NCI-H1930 (cell line): ENCODE data around the gene PTPRD.
"Not testable (repeated sequence)": the region's sequence is repeated elsewhere in the genome, so short reads cannot be mapped to it uniquely, and the experiment has no call there.

ENCODE experiments used
- DNase-seq, 2 experiments: peaks; one replicate each; lab custom pipeline; 2025; lab: John Stamatoyannopoulos, UW

The PTPRD gene

DNA sequence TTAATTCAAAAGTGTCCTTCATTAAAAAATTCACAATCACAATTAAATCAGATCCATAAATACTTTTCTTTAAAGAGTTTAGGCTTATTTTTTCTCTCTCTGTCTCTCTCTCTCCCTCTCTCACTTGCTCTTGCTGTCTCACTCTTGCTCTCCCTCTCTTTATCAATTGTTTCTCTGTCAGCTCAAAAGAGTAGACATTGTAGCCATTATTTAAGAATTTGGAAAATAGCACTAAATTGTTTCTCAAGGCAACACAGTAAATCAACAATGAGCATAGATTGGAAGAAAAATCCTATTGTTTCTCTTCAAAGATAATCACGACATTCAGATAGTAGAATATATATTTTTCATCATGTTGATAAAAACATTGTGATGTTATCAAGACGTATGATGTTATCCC lies 1114.0 kb downstream of the PTPRD start:
- DNase-seq: no peak

DNA sequence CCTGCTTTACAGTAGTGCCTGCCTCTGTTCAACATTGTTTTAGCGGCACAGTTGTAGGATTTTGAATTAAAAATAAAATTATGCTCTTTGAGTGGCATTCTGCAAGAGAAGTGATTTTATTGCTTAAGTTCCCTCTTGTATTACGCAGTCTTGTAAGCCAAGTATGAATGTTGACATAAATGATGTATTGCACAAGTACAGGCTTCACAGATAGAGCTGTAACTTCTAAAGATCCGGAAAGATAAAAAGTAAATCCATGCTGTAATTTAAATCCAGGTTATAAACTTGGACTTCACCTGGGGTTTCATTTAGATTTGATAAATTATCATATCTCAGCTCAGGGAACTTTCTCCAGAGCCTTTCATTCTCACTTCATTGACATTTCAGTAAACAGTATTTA lies 1114.7 kb downstream of the PTPRD start:
- DNase-seq: no peak

DNA sequence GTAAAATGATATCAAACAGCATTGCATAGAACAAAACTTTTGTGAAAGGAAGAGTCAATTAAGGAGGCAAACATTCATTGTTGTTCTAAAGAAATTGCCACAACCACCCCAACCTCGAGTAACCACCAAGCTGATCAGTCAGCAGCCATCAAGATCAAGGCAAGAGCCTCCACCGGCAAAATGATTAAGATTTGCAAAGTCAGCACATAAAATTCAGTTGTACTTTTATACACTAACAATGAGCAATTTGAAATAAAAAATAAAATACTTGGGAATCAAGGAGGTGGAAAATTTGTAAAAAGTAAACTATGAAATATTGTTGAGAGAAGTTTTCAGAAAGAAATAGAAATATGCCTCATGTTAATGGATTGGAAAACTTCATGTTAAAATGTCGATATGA lies 1118.5 kb downstream of the PTPRD start:
- no peak for DNase-seq

DNA sequence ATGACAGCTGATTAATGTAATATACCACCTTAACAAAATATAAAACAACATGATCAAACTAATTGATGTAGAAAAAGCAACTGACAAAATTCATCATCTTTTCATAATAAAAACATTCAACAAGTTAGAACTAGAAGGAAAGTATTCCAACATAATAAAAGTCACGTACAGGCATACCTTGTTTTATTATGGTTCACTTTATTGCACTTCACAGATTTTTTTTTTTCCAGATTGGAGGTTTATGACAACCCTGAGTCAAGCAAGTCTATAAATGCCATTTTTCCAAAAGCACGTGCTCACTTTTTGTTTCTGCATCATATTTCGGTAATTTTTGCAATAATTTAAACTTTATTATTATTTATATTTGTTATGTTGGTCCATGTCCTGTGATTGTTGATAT lies 1120.3 kb downstream of the PTPRD start:
- no peak for DNase-seq

DNA sequence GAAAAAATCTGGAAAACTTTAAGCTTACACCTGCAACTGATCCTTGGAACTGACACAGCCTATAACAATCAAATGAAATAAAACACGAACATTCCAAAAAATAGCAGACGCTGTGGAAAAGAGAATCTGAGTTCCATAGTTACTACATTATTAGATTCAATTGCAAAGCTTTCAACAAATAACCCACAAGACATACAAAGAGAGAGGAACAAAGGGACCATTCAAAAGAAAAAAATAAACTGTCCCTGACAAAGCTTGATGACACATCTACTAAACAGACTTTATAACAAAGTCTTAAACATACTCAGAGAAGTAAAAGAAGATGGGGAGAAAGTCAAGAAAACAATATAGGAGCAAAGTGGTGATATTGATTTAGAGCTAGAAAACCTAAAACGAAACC lies 1123.6 kb downstream of the PTPRD start:
- no peak for DNase-seq

DNA sequence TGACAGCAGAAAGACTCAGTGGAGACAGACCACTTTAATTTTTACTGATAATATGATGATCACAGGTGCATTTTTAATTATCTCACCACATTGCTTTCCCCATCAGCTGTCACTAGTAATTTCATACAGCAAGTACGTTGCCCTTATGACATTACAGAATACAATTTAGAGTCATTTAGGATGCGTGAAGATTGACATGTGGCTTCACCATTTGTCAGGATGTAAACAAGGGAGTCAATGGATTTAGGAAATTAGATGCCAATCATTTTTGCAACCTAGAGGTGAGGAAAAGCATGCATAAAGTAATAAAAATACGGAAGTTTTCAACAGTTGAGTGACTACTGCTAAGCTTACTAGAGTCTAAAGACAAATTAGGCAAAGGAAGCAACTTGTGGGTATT lies 1129.6 kb downstream of the PTPRD start:
- DNase-seq: no peak

DNA sequence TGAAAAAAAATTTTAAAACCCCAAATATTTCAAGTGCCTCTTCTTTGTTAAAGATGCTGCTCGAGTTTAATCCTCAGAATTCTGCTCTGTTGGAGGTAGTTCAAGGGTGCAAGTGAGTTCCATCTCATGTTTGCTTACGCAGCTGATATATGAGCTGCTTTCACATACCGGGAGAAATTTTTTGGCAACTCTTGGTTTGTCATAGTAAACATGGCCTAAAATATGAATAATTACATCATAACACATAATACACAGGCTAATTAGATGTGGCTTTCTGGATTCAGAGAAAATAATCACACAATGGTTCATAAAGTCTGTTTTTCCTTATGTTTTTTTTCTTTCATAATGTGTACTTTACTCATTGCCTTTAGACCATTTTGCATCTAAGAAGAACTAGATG lies 1134.1 kb downstream of the PTPRD start:
- DNase-seq: no peak

DNA sequence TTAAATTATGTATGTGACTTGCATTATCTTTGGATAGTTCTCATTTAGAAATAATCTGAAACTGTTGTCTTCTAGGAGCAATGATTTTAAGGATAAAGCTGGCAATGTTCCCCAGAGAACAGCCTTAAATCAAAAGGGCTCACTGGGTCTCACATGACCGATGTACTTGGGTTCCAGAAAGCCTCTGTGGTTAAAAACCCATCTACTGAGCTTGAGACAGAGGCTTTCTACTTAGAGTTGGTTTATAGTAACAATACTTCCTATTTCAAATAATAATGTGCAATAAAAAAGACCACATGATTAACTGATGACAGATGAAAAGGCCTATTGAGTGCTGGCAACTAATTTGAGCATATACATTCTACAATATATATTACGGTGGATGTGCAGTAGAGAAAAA lies 1143.5 kb downstream of the PTPRD start:
- no peak for DNase-seq

DNA sequence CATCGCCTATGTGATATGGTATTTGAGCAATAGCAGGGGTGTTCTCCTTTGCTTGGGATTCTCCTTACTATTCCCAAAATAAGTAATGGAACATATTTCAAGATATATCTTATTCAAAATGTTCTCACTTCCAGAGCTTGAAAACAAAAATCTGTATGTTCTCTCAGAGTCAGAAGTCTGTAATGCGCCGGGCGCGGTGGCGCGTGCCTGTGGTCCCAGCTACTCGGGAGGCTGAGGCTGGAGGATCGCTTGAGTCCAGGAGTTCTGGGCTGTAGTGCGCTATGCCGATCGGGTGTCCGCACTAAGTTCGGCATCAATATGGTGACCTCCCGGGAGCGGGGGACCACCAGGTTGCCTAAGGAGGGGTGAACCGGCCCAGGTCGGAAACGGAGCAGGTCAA lies 1170.9 kb downstream of the PTPRD start:
- not testable (repeated sequence) for DNase-seq

DNA sequence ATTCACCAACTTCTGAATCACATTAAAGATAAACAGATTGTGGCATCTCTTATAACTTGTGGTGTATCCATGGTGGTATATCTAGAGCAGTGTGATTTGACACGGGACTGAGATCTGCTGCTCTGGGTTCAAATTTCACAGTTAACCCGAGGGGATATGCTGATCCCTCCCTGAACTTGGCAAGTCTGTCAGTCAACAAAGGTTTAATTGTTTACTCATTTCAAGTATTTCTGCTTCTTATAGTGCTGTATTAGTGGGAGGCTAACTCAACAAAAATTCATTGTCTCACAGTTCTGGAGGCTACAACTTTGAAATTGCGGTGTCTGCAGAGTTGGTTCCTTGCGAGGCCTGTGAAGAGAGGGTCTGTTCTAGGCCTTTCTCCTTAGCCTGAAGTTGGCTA lies 1175.2 kb downstream of the PTPRD start:
- no peak for DNase-seq

DNA sequence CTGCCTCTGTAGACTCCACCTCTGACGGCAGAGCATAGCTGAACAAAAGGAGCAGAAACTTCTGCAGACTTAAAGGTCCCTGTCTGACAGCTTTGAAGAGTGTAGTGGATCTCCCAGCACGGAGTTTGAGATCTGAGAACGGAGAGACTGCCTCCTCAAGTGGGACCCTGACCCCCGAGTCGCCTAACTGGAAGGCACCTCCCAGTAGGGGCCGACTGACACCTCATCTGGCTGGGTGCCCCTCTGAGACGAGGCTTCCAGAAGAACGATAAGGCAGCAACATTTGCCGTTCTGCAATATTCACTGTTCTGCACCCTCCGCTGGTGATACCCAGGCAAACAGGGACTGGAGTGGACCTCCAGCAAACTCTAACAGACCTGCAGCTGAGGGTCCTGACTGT lies 1186.3 kb downstream of the PTPRD start:
- DNase-seq: not testable (repeated sequence)

DNA sequence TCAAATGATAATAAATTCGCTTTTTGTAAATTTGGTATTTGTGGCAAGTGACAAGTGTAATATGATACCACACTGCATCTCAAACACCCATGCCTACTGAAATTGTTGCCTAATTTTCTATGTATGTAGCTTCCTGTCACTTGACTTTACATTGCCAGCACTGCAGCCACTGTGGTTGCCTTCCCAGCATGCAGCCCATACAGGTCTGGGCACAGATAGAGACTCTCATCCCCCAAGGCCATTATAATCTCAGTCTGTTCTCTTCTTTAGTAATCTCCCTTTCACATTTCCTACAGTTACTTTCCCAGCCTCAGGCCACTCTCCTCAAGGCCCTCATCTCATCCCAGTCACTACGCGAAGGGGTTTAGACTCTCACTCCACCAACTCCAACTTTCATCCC lies 1200.6 kb downstream of the PTPRD start:
- no peak for DNase-seq

DNA sequence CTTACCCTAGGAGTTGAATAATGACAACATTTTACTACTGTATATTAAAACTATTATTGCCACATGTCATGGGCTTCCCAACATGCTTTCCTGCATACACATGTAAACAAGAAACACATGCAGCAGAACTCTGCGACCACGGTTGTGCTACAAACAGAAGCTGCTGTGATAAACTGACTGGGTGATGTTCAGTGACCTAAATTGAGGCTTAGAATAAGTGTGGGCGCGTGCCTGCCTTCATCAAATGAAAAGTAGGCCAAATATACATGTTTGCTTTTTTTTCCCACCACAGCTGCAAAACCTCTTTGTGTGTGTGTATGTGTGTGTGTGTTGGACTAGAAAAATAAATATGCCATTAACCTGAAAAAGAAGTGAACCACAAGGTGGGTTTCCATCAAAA lies 1202.1 kb downstream of the PTPRD start:
- DNase-seq: no peak

DNA sequence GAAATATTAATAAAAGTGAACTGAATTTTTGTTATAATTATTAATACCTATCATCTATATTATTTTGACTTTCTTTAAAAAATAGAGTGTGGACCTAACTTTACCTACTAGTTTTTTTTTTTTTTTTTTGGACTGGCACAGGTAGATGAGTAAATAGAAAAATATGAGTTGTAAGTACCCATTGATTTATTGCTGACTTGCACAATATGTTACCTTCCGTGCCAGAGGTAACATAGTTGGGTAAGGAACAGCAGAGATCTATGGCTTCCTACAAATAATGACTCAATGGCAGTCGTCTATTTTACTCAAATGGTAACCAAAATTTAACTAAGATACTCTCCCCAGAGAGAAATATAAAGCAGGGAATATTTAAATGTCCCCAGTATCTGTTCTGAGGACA lies 1212.8 kb downstream of the PTPRD start:
- no peak for DNase-seq

DNA sequence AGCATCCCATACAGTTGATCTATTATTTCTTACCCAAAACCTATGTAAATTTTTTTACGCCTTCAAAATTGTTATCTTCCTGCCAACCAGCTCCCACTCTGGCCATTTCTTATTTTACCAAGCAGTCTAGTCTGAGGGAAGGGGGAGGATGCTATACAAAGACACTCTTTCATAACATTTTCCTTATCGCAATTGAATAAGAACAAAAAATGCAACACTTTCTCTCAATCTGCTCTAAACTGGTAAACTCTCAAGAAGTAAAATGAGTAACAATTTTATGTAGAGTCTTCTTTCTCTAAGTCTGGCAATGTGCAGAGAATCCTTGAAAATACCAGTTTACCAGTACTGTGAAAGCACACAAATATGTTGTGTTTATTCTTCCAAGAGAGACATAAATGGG lies 1216.3 kb downstream of the PTPRD start:
- DNase-seq: no peak

DNA sequence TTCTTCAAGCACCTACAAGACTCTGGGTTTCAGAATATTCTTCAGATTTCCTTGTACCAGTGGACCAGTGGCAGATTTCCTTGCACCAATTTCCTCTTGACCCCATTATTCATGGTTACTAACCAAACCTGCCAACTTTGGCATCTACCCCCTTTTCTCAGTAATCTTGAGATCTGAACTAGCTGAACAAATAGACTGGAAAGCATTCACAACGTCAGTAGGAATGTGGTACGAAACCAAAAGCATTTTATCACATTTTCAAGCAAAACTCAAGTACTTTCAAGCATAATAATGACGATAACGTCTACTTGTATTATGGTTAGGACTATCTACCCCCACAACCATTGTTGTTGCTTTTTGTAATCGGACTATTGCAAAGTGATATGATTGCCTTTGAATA lies 1217.3 kb downstream of the PTPRD start:
- DNase-seq: no peak

DNA sequence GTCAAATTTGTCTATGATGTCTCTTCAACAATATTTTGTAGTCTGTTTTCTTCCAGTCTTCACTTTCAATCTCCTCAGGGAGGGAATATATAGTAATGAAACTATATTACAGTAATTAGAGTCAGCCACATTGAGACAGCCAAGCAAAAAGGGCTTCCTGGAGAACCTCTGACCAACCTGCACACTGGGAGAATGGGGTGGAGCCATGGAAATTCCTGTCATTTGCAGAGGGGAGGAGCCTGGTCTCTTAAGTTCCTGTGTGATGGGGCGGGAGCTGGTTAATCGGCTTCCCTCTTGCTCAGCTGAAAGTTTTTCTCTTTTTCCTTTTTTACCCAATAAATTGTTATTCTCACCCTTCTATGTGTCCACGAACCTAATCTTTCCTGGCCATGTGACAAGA lies 1220.0 kb downstream of the PTPRD start:
- no peak for DNase-seq

DNA sequence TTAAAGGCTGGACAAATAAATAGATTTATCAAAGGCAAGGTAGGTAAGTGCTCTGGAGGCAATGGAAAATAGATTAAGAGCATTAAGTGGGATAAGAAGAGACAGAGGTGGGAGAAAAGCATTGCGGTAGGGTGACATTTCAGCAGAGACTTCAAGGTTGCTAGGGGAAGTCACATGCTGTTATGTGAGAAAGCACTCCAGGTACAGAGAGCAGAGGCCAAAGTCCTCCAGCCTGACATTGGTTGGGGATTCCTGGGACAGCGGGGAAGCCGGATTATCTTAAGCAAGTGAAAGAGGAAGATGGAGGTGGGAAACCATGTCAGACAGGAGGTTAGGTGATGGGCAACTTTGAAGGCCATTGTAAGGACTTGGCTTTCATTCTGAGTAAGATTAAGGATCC lies 1222.9 kb downstream of the PTPRD start:
- DNase-seq: no peak

DNA sequence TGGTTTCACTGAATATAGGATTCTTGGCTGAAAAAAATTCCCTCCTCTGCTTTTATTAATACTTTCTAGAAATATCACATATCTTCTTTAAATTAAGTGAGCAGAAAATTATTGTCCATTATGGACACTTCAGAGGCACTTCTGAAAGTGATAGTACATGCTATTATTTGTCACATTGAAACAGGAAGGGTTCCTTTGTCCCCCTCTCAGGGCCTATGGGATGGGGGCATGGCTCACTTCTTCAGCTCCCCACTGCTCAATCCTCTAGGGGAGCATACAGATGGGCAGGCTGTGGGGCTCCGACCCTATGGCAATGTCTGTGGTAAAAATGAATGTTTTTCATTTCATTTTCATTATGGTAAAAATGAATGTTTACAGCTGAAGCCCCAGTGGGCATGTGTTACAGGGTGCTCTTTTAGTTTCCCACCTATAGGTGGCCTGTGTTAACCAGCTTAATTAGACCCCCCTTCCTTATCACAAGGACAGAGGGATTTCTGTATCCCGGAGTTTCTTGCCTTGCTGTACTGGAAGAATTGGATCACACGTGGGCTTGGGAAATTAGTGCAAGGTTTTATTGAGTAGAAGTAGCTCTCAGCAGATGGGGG lies 1225.2 kb downstream of the PTPRD start:
- DNase-seq: no peak

DNA sequence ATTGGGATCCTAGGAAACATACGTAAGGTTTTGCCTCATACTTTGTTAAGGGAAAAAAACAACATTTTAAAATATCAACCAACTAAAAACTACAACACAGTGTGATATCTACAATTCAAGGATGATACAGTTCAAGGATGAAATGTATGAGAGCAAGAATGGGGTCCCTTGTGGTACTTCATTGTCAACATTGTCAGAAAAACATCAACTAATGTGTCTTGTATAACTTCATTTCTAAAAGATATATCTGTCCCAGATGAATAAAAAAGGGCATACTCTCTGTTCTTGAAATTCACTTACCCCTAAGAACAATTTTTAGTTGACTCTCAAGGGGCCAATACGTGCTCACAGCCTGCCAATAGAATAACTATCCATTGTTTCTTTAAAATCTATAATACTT lies 1250.5 kb downstream of the PTPRD start:
- no peak for DNase-seq

DNA sequence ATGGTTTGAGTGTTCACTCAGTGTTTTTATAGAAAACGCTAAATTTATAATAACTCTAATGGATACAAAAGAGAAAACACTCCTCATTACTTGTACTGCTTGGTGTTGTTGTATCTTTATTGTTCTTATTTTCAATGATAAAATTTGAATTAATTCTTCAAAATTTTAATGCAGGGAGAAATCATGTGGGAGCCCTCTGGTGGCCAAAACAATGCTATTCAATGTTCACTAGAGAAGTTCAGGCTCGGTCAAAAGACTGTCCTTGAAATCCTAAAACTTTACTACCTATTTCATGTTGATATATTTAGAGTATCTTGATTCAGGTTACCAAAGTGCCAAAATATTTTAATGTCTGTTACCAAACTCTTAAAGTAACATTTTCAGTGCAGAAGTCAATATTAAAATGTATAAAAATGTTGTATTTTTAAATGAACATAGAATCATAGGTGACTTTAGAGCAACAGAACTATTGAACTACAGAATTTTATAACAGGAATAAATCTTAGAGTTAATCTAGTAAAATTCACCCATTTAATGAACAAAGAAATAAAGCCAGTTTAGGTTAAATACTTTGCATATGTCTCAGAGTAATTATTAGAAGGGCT lies 1259.8 kb downstream of the PTPRD start:
- DNase-seq: no peak

DNA sequence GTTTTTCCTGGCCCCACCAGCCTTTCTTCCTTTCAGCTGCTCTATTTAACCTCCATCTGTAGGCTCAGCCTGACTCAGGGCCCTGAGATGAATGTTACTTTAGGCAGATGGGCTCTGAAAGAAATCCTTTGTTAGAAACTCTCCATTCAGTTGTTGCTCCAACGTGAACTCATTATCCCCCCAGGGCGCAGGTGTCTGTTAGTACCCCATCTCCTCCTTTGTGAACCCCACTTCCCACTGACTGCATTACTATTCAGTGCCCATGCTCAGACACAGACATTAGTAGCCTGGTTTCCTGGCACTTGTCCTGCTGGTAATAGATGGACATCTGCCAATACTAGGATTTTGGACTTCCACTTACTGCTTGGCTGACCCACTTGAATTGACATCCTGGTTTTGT lies 1271.6 kb downstream of the PTPRD start:
- DNase-seq: peak; percentile 15 to 17

DNA sequence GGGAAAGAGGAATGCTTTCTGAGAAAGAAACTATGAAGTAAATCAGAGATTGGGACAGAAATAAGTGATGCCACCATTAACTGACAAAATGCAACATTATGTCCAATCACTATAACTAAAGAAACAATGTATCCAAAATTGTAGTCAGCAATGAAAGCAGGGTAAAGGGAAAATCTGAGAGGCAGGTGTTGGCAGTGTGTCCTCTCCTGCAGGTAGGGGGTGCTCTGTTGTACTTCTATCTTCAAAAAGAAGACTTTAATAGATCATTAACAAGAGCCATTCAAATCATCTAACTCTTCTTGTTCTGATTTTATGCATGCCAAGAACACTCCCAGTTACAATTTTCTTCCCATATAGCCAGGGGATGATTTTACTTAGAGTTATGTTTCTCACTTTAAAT lies 1275.7 kb downstream of the PTPRD start:
- no peak for DNase-seq

DNA sequence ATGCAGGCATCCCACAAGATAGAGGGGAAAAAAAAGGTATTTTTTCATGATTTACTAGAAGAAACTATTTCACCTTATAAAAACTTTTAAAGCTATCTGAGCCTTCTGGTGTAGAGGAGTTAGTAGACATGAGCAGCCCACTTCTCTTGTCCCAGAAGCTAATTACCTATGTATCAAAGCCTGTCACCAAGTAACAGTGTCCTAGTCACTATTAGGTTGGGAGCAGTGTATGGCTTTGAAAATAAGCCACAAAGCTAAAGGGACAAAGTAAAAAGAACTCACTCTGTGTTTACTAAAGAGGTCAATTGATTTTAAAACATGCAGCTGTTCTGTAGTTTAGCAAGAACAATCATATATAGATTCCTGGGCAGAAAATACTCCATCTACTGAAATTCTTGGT lies 1286.1 kb downstream of the PTPRD start:
- DNase-seq: no peak
